SU-DHL-6 (cell line): ENCODE measurements around the gene ZNF280D.

Experiments used
- EZH2phosphoT487 ChIP-seq: fragments of 200-600 bp; sonication (generic), shearing (Covaris generic); conservative IDR thresholded peaks from 2 replicates; pipeline ENCODE4 v1.6.1; 2018; ENCODE audit warnings: mild to moderate bottlenecking, antibody characterized with exemption, low read length, moderate library complexity, mixed read lengths
- TF ChIP-seq, protein P1 (sequence below): fragments of 200-600 bp; sonication (generic); IDR thresholded peaks from one replicate; pipeline ENCODE4 v1.5.1; 2017; ENCODE audit warnings: antibody characterized with exemption, mild to moderate bottlenecking, low read length, moderate library complexity; ENCODE audit not compliant: insufficient read depth, poor library complexity, severe bottlenecking

DNA sequence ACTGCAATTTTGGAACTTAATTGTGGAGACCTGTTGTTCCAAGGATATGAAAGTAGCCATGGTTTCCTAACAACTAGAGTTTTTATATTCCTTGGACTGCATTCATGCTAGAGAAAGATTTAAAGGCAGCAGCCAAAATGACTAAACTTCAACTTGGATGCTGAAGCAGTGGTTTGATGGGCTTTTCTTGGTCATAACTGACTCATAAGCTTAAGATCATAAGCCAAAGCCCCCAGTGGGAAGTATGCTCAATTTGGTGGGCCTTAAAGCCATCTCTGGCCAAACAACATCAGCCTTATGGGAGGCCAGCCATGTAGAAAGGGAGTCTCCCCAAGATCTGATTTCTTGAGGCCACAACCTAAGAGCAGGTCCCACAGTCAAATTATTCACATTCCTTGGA, 80.2 kb downstream of the ZNF280D start:
- TF ChIP-seq, protein P1, sequence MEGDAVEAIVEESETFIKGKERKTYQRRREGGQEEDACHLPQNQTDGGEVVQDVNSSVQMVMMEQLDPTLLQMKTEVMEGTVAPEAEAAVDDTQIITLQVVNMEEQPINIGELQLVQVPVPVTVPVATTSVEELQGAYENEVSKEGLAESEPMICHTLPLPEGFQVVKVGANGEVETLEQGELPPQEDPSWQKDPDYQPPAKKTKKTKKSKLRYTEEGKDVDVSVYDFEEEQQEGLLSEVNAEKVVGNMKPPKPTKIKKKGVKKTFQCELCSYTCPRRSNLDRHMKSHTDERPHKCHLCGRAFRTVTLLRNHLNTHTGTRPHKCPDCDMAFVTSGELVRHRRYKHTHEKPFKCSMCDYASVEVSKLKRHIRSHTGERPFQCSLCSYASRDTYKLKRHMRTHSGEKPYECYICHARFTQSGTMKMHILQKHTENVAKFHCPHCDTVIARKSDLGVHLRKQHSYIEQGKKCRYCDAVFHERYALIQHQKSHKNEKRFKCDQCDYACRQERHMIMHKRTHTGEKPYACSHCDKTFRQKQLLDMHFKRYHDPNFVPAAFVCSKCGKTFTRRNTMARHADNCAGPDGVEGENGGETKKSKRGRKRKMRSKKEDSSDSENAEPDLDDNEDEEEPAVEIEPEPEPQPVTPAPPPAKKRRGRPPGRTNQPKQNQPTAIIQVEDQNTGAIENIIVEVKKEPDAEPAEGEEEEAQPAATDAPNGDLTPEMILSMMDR: no peak
- TF ChIP-seq EZH2phosphoT487: no peak
